Stimulated activated CD4-positive, alpha-beta T cell treated with anti-CD3 and anti-CD28 coated beads, Interleukin-15, amount 100 ng/mL, for 1 hour (primary cell): ENCODE results near the gene ANAPC5.

ENCODE experiments used
- DNase-seq, 2 donors: peaks; one replicate each; pipeline ENCODE4 v3.0.0-alpha.2; 2020; ENCODE audit warnings: low read depth in 1 of 2, low spot score in 1 of 2

The ANAPC5 gene

DNA sequence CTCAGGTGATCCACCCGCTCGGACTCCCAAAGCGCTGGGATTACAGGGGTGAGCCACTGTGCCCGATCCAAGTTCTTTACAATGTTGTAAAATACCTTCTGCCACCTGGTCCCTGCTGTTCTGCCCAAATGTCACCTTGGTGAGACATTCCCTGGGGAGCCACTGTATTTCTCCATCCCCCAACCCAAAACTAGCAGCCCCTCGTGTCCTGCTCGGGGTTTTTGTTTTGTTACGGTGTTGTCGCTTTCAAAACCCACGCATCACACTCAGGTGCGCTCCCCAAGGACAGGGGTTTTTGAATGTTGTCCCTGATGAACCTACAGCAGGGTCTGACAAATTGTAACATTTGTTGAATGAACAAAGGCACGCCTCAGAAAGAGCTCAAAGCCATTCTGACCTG lies 93.1 kb downstream of the ANAPC5 start:
- no peak for DNase-seq
